ENCODE data around the gene KSR1. TPM values are rescaled to one million over a fixed set of nuclear protein-coding genes. Genes with fewer than 3 reads are reported as not detected.

The KSR1 gene
- total and polyA plus RNA-seq, 2 donors (not counting 1 experiment from before 2014, with no cell fraction given), result 5.3 to 10.1 TPM

- H4K20me1 ChIP-seq (ENCODE audit: control insufficient read depth, extremely low read depth, insufficient read depth, low read length), result no peaks in the 10 kb centered on the region
- H3K36me3 ChIP-seq (ENCODE audit: control insufficient read depth, insufficient read depth, low read length), result no peaks in the 10 kb centered on the region
- H3K27ac ChIP-seq (ENCODE audit: insufficient read depth, low read length), result no peak overlapping the region
- no peak overlapping the region for H3K9ac ChIP-seq (ENCODE audit: insufficient read depth, low read length)
- no peaks in the 10 kb centered on the region for H3K9me3 ChIP-seq (ENCODE audit: control insufficient read depth, insufficient read depth, low read depth, low read length)
- DNase-seq (ENCODE audit: low read depth in 2 of 2), result no peak
- H3K4me2 ChIP-seq (ENCODE audit: extremely low read depth, insufficient read depth, low read length), result no peak overlapping the region
- H3K27me3 ChIP-seq (ENCODE audit: control insufficient read depth, insufficient read depth, low read length), result no peaks in the 10 kb centered on the region
- no peak overlapping the region for H3K4me3 ChIP-seq (replicated peaks in 1 of 4; ENCODE audit: control extremely low read depth in 1 of 4, insufficient read depth in 1 of 4, low read depth in 3 of 4, low read length in 4 of 4)
- no peaks in the 10 kb centered on the region for H3K79me2 ChIP-seq (ENCODE audit: control insufficient read depth, insufficient read depth, low read length)
- TF ChIP-seq EZH2 (IDR thresholded peaks at IDR 0.05; ENCODE audit: low read length, missing control alignments) (no peak), CTCF (conservative IDR thresholded peaks at IDR 0.05 in 1 of 2, IDR thresholded peaks at IDR 0.05 in 1 of 2; ENCODE audit: low read depth in 1 of 2, low read length in 2 of 2) (no peak)
- no peaks in the 10 kb centered on the region for H3K4me1 ChIP-seq (ENCODE audit: control insufficient read depth, extremely low read depth, insufficient read depth, low read length)
- H2AFZ ChIP-seq (ENCODE audit: low read length), result no peak overlapping the region
These were observed 210.7 kb downstream of the KSR1 start for GRCh38 chr17:27666831-27667560.

- H3K4me2 ChIP-seq (ENCODE audit: extremely low read depth, insufficient read depth, low read length), result no peak overlapping the region
- H2AFZ ChIP-seq (ENCODE audit: low read length), result no peak overlapping the region
- no peak for DNase-seq (ENCODE audit: low read depth in 2 of 2)
- no peaks in the 10 kb centered on the region for H4K20me1 ChIP-seq (ENCODE audit: control insufficient read depth, extremely low read depth, insufficient read depth, low read length)
- no peaks in the 10 kb centered on the region for H3K9me3 ChIP-seq (ENCODE audit: control insufficient read depth, insufficient read depth, low read depth, low read length)
- TF ChIP-seq CTCF (conservative IDR thresholded peaks at IDR 0.05 in 1 of 2, IDR thresholded peaks at IDR 0.05 in 1 of 2; ENCODE audit: low read depth in 1 of 2, low read length in 2 of 2) (no peak), EZH2 (IDR thresholded peaks at IDR 0.05; ENCODE audit: low read length, missing control alignments) (no peak)
- no peaks in the 10 kb centered on the region for H3K4me1 ChIP-seq (ENCODE audit: control insufficient read depth, extremely low read depth, insufficient read depth, low read length)
- H3K9ac ChIP-seq (ENCODE audit: insufficient read depth, low read length), result no peak overlapping the region
- no peak overlapping the region for H3K27ac ChIP-seq (ENCODE audit: insufficient read depth, low read length)
- H3K27me3 ChIP-seq (ENCODE audit: control insufficient read depth, insufficient read depth, low read length), result no peaks in the 10 kb centered on the region
- no peaks in the 10 kb centered on the region for H3K79me2 ChIP-seq (ENCODE audit: control insufficient read depth, insufficient read depth, low read length)
- no peaks in the 10 kb centered on the region for H3K36me3 ChIP-seq (ENCODE audit: control insufficient read depth, insufficient read depth, low read length)
- no peak overlapping the region for H3K4me3 ChIP-seq (replicated peaks in 1 of 4; ENCODE audit: control extremely low read depth in 1 of 4, insufficient read depth in 1 of 4, low read depth in 3 of 4, low read length in 4 of 4)
These were observed 211.6 kb downstream of the KSR1 start for GRCh38 chr17:27667656-27668487.

GRCh38 chr17:27668488-27668823, 212.2 kb downstream of the KSR1 start:
- Histone ChIP-seq H3K4me3 (replicated peaks in 1 of 4; ENCODE audit: control extremely low read depth in 1 of 4, insufficient read depth in 1 of 4, low read depth in 3 of 4, low read length in 4 of 4) (no peak overlapping the region), H3K79me2 (ENCODE audit: control insufficient read depth, insufficient read depth, low read length) (no peaks in the 10 kb centered on the region), H3K9me3 (ENCODE audit: control insufficient read depth, insufficient read depth, low read depth, low read length) (no peaks in the 10 kb centered on the region), H3K27me3 (ENCODE audit: control insufficient read depth, insufficient read depth, low read length) (no peaks in the 10 kb centered on the region), H3K4me1 (ENCODE audit: control insufficient read depth, extremely low read depth, insufficient read depth, low read length) (no peaks in the 10 kb centered on the region), H3K36me3 (ENCODE audit: control insufficient read depth, insufficient read depth, low read length) (no peaks in the 10 kb centered on the region), H2AFZ (ENCODE audit: low read length) (no peak overlapping the region), H4K20me1 (ENCODE audit: control insufficient read depth, extremely low read depth, insufficient read depth, low read length) (no peaks in the 10 kb centered on the region), H3K4me2 (ENCODE audit: extremely low read depth, insufficient read depth, low read length) (no peak overlapping the region), H3K9ac (ENCODE audit: insufficient read depth, low read length) (no peak overlapping the region), H3K27ac (ENCODE audit: insufficient read depth, low read length) (no peak overlapping the region)
- DNase-seq (ENCODE audit: low read depth in 2 of 2), result no peak
- no peak for TF ChIP-seq EZH2 (IDR thresholded peaks at IDR 0.05; ENCODE audit: low read length, missing control alignments)
- TF ChIP-seq CTCF (conservative IDR thresholded peaks at IDR 0.05 in 1 of 2, IDR thresholded peaks at IDR 0.05 in 1 of 2; ENCODE audit: low read depth in 1 of 2, low read length in 2 of 2), result no peak
